ENCODE results near the gene RCAN3. TPM values are rescaled to one million over a fixed set of nuclear protein-coding genes. Genes with fewer than 3 reads are reported as not detected.

The RCAN3 gene
- total and polyA plus RNA-seq, 8 donors: 2.9 to 52.0 (median 8.7) TPM

DNA sequence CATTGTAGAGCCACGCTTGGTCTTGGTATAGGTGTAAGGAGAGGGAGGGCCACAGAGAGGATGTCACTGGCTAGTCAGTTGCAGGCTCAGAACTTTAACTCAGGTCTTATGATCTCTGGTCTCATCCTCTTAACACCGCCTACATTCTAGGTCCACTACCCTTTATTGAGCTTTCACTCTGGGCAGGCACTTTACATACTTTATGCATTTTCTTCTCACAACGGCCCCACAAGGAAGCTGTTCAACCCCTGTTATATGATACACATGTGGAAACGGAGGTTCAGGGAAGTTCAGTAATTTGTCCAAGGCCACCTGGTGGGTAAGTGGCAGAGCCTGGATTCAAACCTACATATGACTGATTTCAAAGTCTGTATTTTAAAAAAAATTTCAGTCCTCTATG is 25.3 kb upstream of the RCAN3 start:
- Histone ChIP-seq H3K27me3 (no peaks in the 10 kb centered on the region), H3K9me3 (no peaks in the 10 kb centered on the region), H3K27ac (no peak overlapping the region), H3K36me3 (no peaks in the 10 kb centered on the region), H3K4me3 (no peak overlapping the region), H3K4me1 (no peaks in the 10 kb centered on the region)
- DNase-seq: no peak
- WGBS, 5 donors: 81 to 91% (median 89%) methylated on average over 4 of the region's 4 CpGs
- intact Hi-C loops (cut with DNase I; ENCODE audit: low total_unique reads): no loop called here
- no peak for TF ChIP-seq POLR2A (IDR thresholded peaks at IDR 0.05)
- TF ChIP-seq EP300 (IDR thresholded peaks at IDR 0.05): no peak
- TF ChIP-seq POLR2AphosphoS5 (IDR thresholded peaks at IDR 0.05): no peak
- TF ChIP-seq, protein P1, sequence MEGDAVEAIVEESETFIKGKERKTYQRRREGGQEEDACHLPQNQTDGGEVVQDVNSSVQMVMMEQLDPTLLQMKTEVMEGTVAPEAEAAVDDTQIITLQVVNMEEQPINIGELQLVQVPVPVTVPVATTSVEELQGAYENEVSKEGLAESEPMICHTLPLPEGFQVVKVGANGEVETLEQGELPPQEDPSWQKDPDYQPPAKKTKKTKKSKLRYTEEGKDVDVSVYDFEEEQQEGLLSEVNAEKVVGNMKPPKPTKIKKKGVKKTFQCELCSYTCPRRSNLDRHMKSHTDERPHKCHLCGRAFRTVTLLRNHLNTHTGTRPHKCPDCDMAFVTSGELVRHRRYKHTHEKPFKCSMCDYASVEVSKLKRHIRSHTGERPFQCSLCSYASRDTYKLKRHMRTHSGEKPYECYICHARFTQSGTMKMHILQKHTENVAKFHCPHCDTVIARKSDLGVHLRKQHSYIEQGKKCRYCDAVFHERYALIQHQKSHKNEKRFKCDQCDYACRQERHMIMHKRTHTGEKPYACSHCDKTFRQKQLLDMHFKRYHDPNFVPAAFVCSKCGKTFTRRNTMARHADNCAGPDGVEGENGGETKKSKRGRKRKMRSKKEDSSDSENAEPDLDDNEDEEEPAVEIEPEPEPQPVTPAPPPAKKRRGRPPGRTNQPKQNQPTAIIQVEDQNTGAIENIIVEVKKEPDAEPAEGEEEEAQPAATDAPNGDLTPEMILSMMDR (IDR thresholded peaks at IDR 0.05): no peak

DNA sequence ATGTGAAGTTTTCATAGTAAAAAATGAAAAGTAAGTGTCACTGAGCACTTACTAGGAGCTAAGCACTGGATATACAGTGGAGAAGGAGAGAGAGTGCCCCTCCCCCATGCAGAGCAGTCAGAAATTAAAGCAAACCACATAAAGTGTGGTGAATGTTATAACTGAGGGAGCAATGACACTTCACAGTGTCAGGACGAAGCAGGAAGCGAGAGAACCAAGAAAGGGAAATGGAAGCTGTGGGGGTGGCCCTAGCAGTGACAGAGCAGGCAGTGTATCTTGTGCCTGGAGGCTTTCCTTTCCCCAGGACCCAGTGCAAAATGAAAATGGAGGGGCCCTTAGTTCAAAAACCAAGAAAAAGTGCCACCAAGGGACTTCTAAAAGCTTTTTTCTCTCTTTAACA is 21.5 kb upstream of the RCAN3 start:
- H3K27me3 ChIP-seq: no peaks in the 10 kb centered on the region
- WGBS, 5 donors: 39 to 73% (median 65%) methylated on average over 2 of the region's 2 CpGs
- H3K4me1 ChIP-seq: no peaks in the 10 kb centered on the region
- H3K36me3 ChIP-seq: no peaks in the 10 kb centered on the region
- H3K4me3 ChIP-seq: no peak overlapping the region
- peak overlapping the region in 1 of 5 donors; percentile 35 for H3K27ac ChIP-seq
- peak in 1 of 2 donors; percentile 63 for DNase-seq
- no peaks in the 10 kb centered on the region for H3K9me3 ChIP-seq
- TF ChIP-seq, protein P1 (IDR thresholded peaks at IDR 0.05): no peak
- TF ChIP-seq EP300 (IDR thresholded peaks at IDR 0.05): no peak
- intact Hi-C loops (cut with DNase I; ENCODE audit: low total_unique reads): no loop called here

DNA sequence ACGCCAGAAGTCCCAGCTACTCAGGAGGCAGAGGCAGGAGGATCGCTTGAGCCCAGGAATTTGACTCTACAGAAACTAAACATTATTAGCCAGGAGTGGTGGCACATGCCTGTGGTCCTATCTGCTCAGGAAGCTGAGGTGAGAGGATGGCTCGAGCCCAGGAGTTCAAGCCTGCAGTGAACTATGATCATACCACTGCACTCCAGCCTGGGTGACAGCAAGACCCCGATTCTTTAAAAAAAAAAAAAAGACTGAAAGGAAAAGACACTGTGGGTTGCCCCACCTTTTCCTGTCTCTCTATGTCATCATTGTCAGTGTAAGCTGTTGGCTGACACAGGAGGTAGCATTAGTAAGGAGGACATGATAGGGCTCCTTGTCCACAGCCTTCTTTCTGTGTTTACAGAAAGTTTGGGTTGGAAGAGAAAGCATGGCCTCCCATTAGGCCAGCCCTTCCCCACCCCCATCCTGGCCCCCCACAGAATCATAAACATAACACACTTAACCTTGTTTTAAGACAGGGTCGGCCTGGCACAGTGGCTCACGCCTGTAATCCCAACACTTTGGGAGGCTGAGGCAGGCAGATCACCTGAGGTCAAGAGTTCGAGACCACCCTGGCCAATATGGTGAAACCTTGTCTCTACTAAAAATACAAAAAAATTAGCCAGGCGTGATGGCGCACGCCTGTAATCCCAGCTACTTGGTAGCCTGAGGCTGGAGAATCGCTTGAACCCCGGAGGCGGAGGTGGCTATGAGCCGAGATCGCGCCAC is 20.6 kb upstream of the RCAN3 start:
- peak overlapping the region in 1 of 5 donors; percentile 35 for H3K27ac ChIP-seq
- DNase-seq: no peak
- H3K36me3 ChIP-seq: no peaks in the 10 kb centered on the region
- H3K9me3 ChIP-seq: no peaks in the 10 kb centered on the region
- H3K27me3 ChIP-seq: no peaks in the 10 kb centered on the region
- intact Hi-C loops (cut with DNase I; ENCODE audit: low total_unique reads): no loop called here
- no peak overlapping the region for H3K4me3 ChIP-seq
- TF ChIP-seq POLR2A (IDR thresholded peaks at IDR 0.05): no peak
- no peak for TF ChIP-seq POLR2AphosphoS5 (IDR thresholded peaks at IDR 0.05)
- TF ChIP-seq EP300 (IDR thresholded peaks at IDR 0.05): no peak
- TF ChIP-seq, protein P1 (IDR thresholded peaks at IDR 0.05): no peak
- WGBS, 5 donors: 84 to 90% (median 89%) methylated on average over 16 of the region's 16 CpGs
- no peaks in the 10 kb centered on the region for H3K4me1 ChIP-seq

DNA sequence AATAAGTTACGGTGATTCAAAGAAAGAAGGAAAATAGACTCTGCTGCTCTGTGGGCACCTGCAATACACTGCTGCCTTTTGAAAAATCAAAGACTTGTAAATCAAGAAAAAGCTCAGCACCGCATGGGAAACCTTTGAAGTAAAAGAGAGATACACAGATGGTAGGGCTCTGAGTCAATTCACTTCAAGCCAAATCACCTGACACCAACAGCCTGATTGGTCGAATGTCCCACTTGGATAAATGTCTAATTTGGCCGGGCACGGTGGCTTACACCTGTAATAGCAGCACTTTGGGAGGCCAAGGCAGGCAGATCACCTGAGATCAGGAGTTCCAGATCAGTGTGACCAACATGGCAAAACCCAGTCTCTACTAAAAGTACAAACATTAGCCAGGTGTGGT is 19.2 kb upstream of the RCAN3 start:
- TF ChIP-seq POLR2A (IDR thresholded peaks at IDR 0.05) (no peak), EP300 (IDR thresholded peaks at IDR 0.05) (no peak), POLR2AphosphoS5 (IDR thresholded peaks at IDR 0.05) (no peak)
- TF ChIP-seq, protein P1 (IDR thresholded peaks at IDR 0.05): no peak
- H3K4me3 ChIP-seq: no peak overlapping the region
- H3K4me1 ChIP-seq: no peaks in the 10 kb centered on the region
- intact Hi-C loops (cut with DNase I; ENCODE audit: low total_unique reads): no loop called here
- no peak for DNase-seq
- H3K27me3 ChIP-seq: no peaks in the 10 kb centered on the region
- no peak overlapping the region for H3K27ac ChIP-seq
- WGBS, 5 donors: 84 to 93% (median 88%) methylated on average over 5 of the region's 5 CpGs
- H3K36me3 ChIP-seq: no peaks in the 10 kb centered on the region
- no peaks in the 10 kb centered on the region for H3K9me3 ChIP-seq
